GM21576 (cell line): ENCODE measurements around the gene PAPPA.

Source experiments
- ATAC-seq: cut with Tn5 transposase; IDR thresholded peaks from one replicate; pipeline ENCODE4 v1.9.1; 2021; ENCODE audit warnings: mild to moderate bottlenecking, moderate library complexity; ENCODE audit not compliant: unreplicated experiment

PAPPA gene

GRCh38 chr9:116213693-116214047 lies 60.1 kb downstream of the PAPPA start:
- ATAC-seq = no peak

GRCh38 chr9:116218399-116218798 lies 64.8 kb downstream of the PAPPA start:
- ATAC-seq = no peak

- ATAC-seq = no peak
Measured at GRCh38 chr9:116219686-116220085, 66.1 kb downstream of the PAPPA start.

GRCh38 chr9:116223926-116224325 lies 70.3 kb downstream of the PAPPA start:
- no peak for ATAC-seq

GRCh38 chr9:116230051-116230632 lies 76.6 kb downstream of the PAPPA start:
- ATAC-seq = no peak

GRCh38 chr9:116232424-116233159 lies 79.0 kb downstream of the PAPPA start:
- no peak for ATAC-seq

GRCh38 chr9:116233160-116233530 lies 79.6 kb downstream of the PAPPA start:
- no peak for ATAC-seq

- no peak for ATAC-seq
Measured at GRCh38 chr9:116234081-116234480, 80.5 kb downstream of the PAPPA start.

- no peak for ATAC-seq
Measured at GRCh38 chr9:116236979-116237378, 83.4 kb downstream of the PAPPA start.

- ATAC-seq = no peak
Measured at GRCh38 chr9:116237456-116237855, 83.9 kb downstream of the PAPPA start.

GRCh38 chr9:116238225-116238624 lies 84.6 kb downstream of the PAPPA start:
- ATAC-seq = no peak

GRCh38 chr9:116238776-116239340 lies 85.3 kb downstream of the PAPPA start:
- no peak for ATAC-seq

- no peak for ATAC-seq
Measured at GRCh38 chr9:116243708-116244107, 90.1 kb downstream of the PAPPA start.

- no peak for ATAC-seq
Measured at GRCh38 chr9:116247284-116247683, 93.7 kb downstream of the PAPPA start.

GRCh38 chr9:116247791-116248374 lies 94.3 kb downstream of the PAPPA start:
- no peak for ATAC-seq

- no peak for ATAC-seq
Measured at GRCh38 chr9:116250891-116251290, 97.3 kb downstream of the PAPPA start.

GRCh38 chr9:116251366-116251765 lies 97.8 kb downstream of the PAPPA start:
- no peak for ATAC-seq

- no peak for ATAC-seq
Measured at GRCh38 chr9:116260531-116260930, 106.9 kb downstream of the PAPPA start.

- no peak for ATAC-seq
Measured at GRCh38 chr9:116262448-116262847, 108.9 kb downstream of the PAPPA start.

GRCh38 chr9:116264361-116264760 lies 110.8 kb downstream of the PAPPA start:
- no peak for ATAC-seq

GRCh38 chr9:116267021-116267420 lies 113.4 kb downstream of the PAPPA start:
- ATAC-seq = no peak

GRCh38 chr9:116269250-116269649 lies 115.7 kb downstream of the PAPPA start:
- ATAC-seq = no peak
